ENCODE data around the gene SAP30.

Gene SAP30

DNA sequence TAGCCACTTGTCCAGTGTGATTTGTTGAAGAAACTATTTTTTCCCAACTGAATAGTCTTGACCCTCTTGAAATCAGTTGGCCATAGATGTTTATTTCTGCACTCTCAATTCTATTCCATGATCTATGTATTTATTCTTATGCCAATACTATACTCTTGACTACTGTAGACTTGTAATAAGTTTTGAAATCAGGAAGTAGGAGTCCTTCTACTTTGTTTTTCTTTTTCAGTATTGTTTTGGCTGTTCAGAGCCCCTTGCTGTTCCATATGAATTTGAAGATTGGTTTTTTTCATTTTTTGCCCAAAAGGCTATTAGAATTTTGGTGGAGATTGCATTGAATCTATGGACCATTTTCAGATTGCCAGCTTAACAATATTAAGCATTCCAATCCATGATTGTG, 10.2 kb downstream of the SAP30 start:
- H2BK5ac ChIP-seq (ENCODE audit: low read depth, low read length, poor library complexity) = no peak overlapping the region
- no peak overlapping the region for H3K27ac ChIP-seq (ENCODE audit: low read depth, low read length)
- no peaks in the 10 kb centered on the region for H3K79me1 ChIP-seq (ENCODE audit: low read length)
- no peak overlapping the region for H3K18ac ChIP-seq (ENCODE audit: low read length)
- H3K27me3 ChIP-seq (ENCODE audit: insufficient read depth, low read length) = no peaks in the 10 kb centered on the region
- no peak overlapping the region for H2AK5ac ChIP-seq (ENCODE audit: low read length)
- no peaks in the 10 kb centered on the region for H3K9me3 ChIP-seq (ENCODE audit: insufficient read depth, low read depth, low read length)
- H4K12ac ChIP-seq (ENCODE audit: low read depth, low read length) = no peak overlapping the region
- no peak overlapping the region for H3K4me2 ChIP-seq (ENCODE audit: low read length)
- no peak overlapping the region for H2BK12ac ChIP-seq (ENCODE audit: low read length)
- H3K4me1 ChIP-seq (ENCODE audit: control insufficient read depth in 1 of 2, insufficient read depth in 2 of 2, low read length in 2 of 2) = no peaks in the 10 kb centered on the region
- no peak overlapping the region for H4K91ac ChIP-seq (ENCODE audit: low read depth, low read length)
- H2BK120ac ChIP-seq (ENCODE audit: insufficient read depth, low read length, poor library complexity) = no peak overlapping the region
- H2AFZ ChIP-seq (ENCODE audit: insufficient read depth, low read length, poor library complexity) = no peak overlapping the region
- no peaks in the 10 kb centered on the region for H3K79me2 ChIP-seq (ENCODE audit: control insufficient read depth, insufficient read depth, low read length, poor library complexity)
- no peak overlapping the region for H4K8ac ChIP-seq (ENCODE audit: low read depth, low read length)
- no peak overlapping the region for H3K23ac ChIP-seq (ENCODE audit: low read length)
- H3K9ac ChIP-seq (ENCODE audit: low read length) = no peak overlapping the region
- no peak overlapping the region for H3K4me3 ChIP-seq (ENCODE audit: low read depth, low read length)
- H3K36me3 ChIP-seq (ENCODE audit: control insufficient read depth in 1 of 2, insufficient read depth in 2 of 2, low read length in 2 of 2) = no peaks in the 10 kb centered on the region
- no peak overlapping the region for H3K14ac ChIP-seq (ENCODE audit: low read length)
- DNase-seq = no peak
- no peak overlapping the region for H3K4ac ChIP-seq (ENCODE audit: low read depth, low read length)

DNA sequence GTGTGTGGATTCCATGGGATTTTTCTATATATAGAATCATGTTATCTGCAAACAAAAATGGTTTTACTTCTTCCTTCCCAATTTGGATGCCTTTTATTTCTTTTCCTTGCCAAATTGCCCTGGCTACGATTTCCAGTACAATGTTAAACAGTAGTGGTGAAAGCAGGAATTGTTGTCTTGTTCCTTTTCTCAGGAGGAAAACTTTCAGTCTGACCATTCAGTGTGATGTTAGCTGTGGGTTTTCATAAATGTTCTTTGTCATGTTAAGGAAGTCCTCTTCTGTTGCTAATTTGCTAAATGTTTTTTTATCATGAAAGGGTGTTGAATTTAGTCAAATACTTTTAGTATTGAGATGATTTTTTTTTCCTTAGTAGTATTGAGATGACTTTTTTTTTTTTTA, 10.9 kb downstream of the SAP30 start:
- Histone ChIP-seq H4K91ac (ENCODE audit: low read depth, low read length) (no peak overlapping the region), H3K9me3 (ENCODE audit: insufficient read depth, low read depth, low read length) (no peaks in the 10 kb centered on the region), H3K4ac (ENCODE audit: low read depth, low read length) (no peak overlapping the region), H2AK5ac (ENCODE audit: low read length) (no peak overlapping the region), H3K4me1 (ENCODE audit: control insufficient read depth in 1 of 2, insufficient read depth in 2 of 2, low read length in 2 of 2) (no peaks in the 10 kb centered on the region), H2BK120ac (ENCODE audit: insufficient read depth, low read length, poor library complexity) (no peak overlapping the region), H3K27me3 (ENCODE audit: insufficient read depth, low read length) (no peaks in the 10 kb centered on the region), H3K36me3 (ENCODE audit: control insufficient read depth in 1 of 2, insufficient read depth in 2 of 2, low read length in 2 of 2) (no peaks in the 10 kb centered on the region), H4K12ac (ENCODE audit: low read depth, low read length) (no peak overlapping the region), H3K14ac (ENCODE audit: low read length) (no peak overlapping the region), H2BK12ac (ENCODE audit: low read length) (no peak overlapping the region), H3K18ac (ENCODE audit: low read length) (no peak overlapping the region), H3K4me3 (ENCODE audit: low read depth, low read length) (no peak overlapping the region), H4K8ac (ENCODE audit: low read depth, low read length) (no peak overlapping the region), H2BK5ac (ENCODE audit: low read depth, low read length, poor library complexity) (no peak overlapping the region), H3K79me2 (ENCODE audit: control insufficient read depth, insufficient read depth, low read length, poor library complexity) (no peaks in the 10 kb centered on the region), H2AFZ (ENCODE audit: insufficient read depth, low read length, poor library complexity) (no peak overlapping the region), H3K4me2 (ENCODE audit: low read length) (no peak overlapping the region), H3K9ac (ENCODE audit: low read length) (no peak overlapping the region), H3K79me1 (ENCODE audit: low read length) (no peaks in the 10 kb centered on the region), H3K23ac (ENCODE audit: low read length) (no peak overlapping the region), H3K27ac (ENCODE audit: low read depth, low read length) (no peak overlapping the region)
- no peak for DNase-seq
- WGBS (ENCODE audit: extremely low coverage, insufficient coverage, insufficient read length) = no CpG with 5 or more reads among the region's 1 CpG

DNA sequence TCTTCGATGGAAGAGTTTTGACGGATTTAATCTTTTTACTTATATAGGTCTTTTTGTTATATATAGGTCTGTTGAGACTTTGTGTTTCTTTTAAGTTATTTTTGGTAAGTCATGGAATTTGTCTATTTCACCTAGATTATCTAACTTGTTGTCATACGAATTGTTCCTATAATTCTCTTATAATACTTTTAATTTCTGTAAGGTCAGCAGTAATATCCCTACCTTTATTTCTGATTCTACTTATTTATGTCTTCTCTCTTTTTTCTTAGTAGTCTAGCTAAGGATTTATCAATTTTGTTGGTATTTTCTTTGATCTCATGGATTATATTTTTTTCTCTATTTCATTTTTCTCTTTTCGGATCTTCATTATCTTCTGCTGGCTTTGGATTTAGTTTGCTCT, 11.6 kb downstream of the SAP30 start:
- no peak for DNase-seq
- Histone ChIP-seq H3K36me3 (ENCODE audit: control insufficient read depth in 1 of 2, insufficient read depth in 2 of 2, low read length in 2 of 2) (no peaks in the 10 kb centered on the region), H3K14ac (ENCODE audit: low read length) (no peak overlapping the region), H3K4ac (ENCODE audit: low read depth, low read length) (no peak overlapping the region), H4K12ac (ENCODE audit: low read depth, low read length) (no peak overlapping the region), H2AFZ (ENCODE audit: insufficient read depth, low read length, poor library complexity) (no peak overlapping the region), H4K91ac (ENCODE audit: low read depth, low read length) (no peak overlapping the region), H3K9me3 (ENCODE audit: insufficient read depth, low read depth, low read length) (no peaks in the 10 kb centered on the region), H3K79me1 (ENCODE audit: low read length) (no peaks in the 10 kb centered on the region), H3K79me2 (ENCODE audit: control insufficient read depth, insufficient read depth, low read length, poor library complexity) (no peaks in the 10 kb centered on the region), H2BK5ac (ENCODE audit: low read depth, low read length, poor library complexity) (no peak overlapping the region), H3K27me3 (ENCODE audit: insufficient read depth, low read length) (no peaks in the 10 kb centered on the region), H4K8ac (ENCODE audit: low read depth, low read length) (no peak overlapping the region), H2BK12ac (ENCODE audit: low read length) (no peak overlapping the region), H2BK120ac (ENCODE audit: insufficient read depth, low read length, poor library complexity) (no peak overlapping the region), H3K4me1 (ENCODE audit: control insufficient read depth in 1 of 2, insufficient read depth in 2 of 2, low read length in 2 of 2) (no peaks in the 10 kb centered on the region), H3K9ac (ENCODE audit: low read length) (no peak overlapping the region), H3K23ac (ENCODE audit: low read length) (no peak overlapping the region), H3K27ac (ENCODE audit: low read depth, low read length) (no peak overlapping the region), H2AK5ac (ENCODE audit: low read length) (no peak overlapping the region), H3K4me2 (ENCODE audit: low read length) (no peak overlapping the region), H3K4me3 (ENCODE audit: low read depth, low read length) (no peak overlapping the region), H3K18ac (ENCODE audit: low read length) (no peak overlapping the region)
- no CpG with 5 or more reads among the region's 4 CpGs for WGBS (ENCODE audit: extremely low coverage, insufficient coverage, insufficient read length)

DNA sequence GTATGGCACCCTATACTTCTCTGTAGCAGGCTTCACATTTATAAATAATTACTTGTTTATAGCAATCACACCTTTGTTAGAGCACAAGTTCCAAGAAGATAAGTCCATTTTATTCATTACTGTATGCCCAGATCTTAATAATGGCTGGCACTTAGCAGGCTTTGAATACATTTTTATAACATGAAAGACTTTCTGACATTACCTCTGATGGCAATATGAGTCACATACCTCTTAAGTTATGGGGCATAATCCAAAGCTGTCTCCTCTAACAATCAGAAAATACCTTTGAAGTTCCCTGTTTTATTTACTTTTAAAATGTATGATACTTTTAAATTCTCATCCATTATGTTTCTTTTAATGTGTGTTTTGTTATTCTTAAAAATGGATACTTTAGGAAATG, 16.0 kb downstream of the SAP30 start:
- no peak overlapping the region for H3K4me2 ChIP-seq (ENCODE audit: low read length)
- H2AK5ac ChIP-seq (ENCODE audit: low read length) = no peak overlapping the region
- no peaks in the 10 kb centered on the region for H3K36me3 ChIP-seq (ENCODE audit: control insufficient read depth in 1 of 2, insufficient read depth in 2 of 2, low read length in 2 of 2)
- no peak overlapping the region for H2BK120ac ChIP-seq (ENCODE audit: insufficient read depth, low read length, poor library complexity)
- H3K4me3 ChIP-seq (ENCODE audit: low read depth, low read length) = no peak overlapping the region
- H3K27ac ChIP-seq (ENCODE audit: low read depth, low read length) = no peak overlapping the region
- DNase-seq = no peak
- no peak overlapping the region for H2BK12ac ChIP-seq (ENCODE audit: low read length)
- H3K23ac ChIP-seq (ENCODE audit: low read length) = no peak overlapping the region
- no peak overlapping the region for H2BK5ac ChIP-seq (ENCODE audit: low read depth, low read length, poor library complexity)
- no peaks in the 10 kb centered on the region for H3K27me3 ChIP-seq (ENCODE audit: insufficient read depth, low read length)
- H3K4me1 ChIP-seq (ENCODE audit: control insufficient read depth in 1 of 2, insufficient read depth in 2 of 2, low read length in 2 of 2) = no peaks in the 10 kb centered on the region
- no peak overlapping the region for H2AFZ ChIP-seq (ENCODE audit: insufficient read depth, low read length, poor library complexity)
- no peaks in the 10 kb centered on the region for H3K9me3 ChIP-seq (ENCODE audit: insufficient read depth, low read depth, low read length)
- no peak overlapping the region for H3K18ac ChIP-seq (ENCODE audit: low read length)
- no peak overlapping the region for H4K12ac ChIP-seq (ENCODE audit: low read depth, low read length)
- peaks cover 2% of the 10 kb centered on the region for H3K79me2 ChIP-seq (ENCODE audit: control insufficient read depth, insufficient read depth, low read length, poor library complexity)
- H4K8ac ChIP-seq (ENCODE audit: low read depth, low read length) = no peak overlapping the region
- H3K14ac ChIP-seq (ENCODE audit: low read length) = no peak overlapping the region
- H3K4ac ChIP-seq (ENCODE audit: low read depth, low read length) = no peak overlapping the region
- no peaks in the 10 kb centered on the region for H3K79me1 ChIP-seq (ENCODE audit: low read length)
- H3K9ac ChIP-seq (ENCODE audit: low read length) = no peak overlapping the region
- no peak overlapping the region for H4K91ac ChIP-seq (ENCODE audit: low read depth, low read length)

DNA sequence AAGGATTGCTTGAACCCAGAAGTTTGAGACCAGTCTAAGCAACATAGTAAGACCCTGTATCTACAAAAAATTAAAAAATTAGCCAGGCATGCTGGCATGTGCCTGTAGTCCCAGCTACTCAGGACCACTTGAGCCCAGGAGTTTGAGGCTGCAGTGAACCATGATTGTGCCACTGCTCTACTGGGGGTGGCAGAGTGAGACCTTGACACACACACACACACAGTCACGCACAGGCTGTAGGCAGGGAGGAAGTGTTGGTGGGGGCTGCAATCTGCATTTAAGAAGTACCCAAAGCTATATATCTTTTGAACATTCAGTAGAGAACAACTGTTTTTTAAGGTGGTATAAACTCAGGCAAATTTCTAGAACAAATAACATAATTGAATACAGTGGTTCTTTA, 20.9 kb downstream of the SAP30 start:
- Histone ChIP-seq H3K79me1 (ENCODE audit: low read length) (no peaks in the 10 kb centered on the region), H2BK5ac (ENCODE audit: low read depth, low read length, poor library complexity) (no peak overlapping the region), H3K14ac (ENCODE audit: low read length) (no peak overlapping the region), H4K91ac (ENCODE audit: low read depth, low read length) (no peak overlapping the region), H3K27me3 (ENCODE audit: insufficient read depth, low read length) (no peaks in the 10 kb centered on the region), H3K36me3 (ENCODE audit: control insufficient read depth in 1 of 2, insufficient read depth in 2 of 2, low read length in 2 of 2) (no peaks in the 10 kb centered on the region), H4K8ac (ENCODE audit: low read depth, low read length) (no peak overlapping the region), H2BK12ac (ENCODE audit: low read length) (no peak overlapping the region), H3K4me2 (ENCODE audit: low read length) (no peak overlapping the region), H2BK120ac (ENCODE audit: insufficient read depth, low read length, poor library complexity) (no peak overlapping the region), H3K27ac (ENCODE audit: low read depth, low read length) (no peak overlapping the region), H3K9me3 (ENCODE audit: insufficient read depth, low read depth, low read length) (no peaks in the 10 kb centered on the region), H3K4me1 (ENCODE audit: control insufficient read depth in 1 of 2, insufficient read depth in 2 of 2, low read length in 2 of 2) (no peaks in the 10 kb centered on the region), H2AK5ac (ENCODE audit: low read length) (no peak overlapping the region), H3K23ac (ENCODE audit: low read length) (no peak overlapping the region), H2AFZ (ENCODE audit: insufficient read depth, low read length, poor library complexity) (no peak overlapping the region), H3K18ac (ENCODE audit: low read length) (no peak overlapping the region), H3K4me3 (ENCODE audit: low read depth, low read length) (no peak overlapping the region), H4K12ac (ENCODE audit: low read depth, low read length) (no peak overlapping the region), H3K9ac (ENCODE audit: low read length) (no peak overlapping the region), H3K79me2 (ENCODE audit: control insufficient read depth, insufficient read depth, low read length, poor library complexity) (peaks cover 2% of the 10 kb centered on the region), H3K4ac (ENCODE audit: low read depth, low read length) (no peak overlapping the region)
- no peak for DNase-seq
- WGBS (ENCODE audit: extremely low coverage, insufficient coverage, insufficient read length) = no CpG with 5 or more reads among the region's 1 CpG
